ENCODE results near the gene NCOR1. TPM values are rescaled to one million over a fixed set of nuclear protein-coding genes. Genes with fewer than 3 reads are reported as not detected.
A peak's percentile ranks its signal among the peaks of the same experiment; 100 is the strongest.

NCOR1 gene
- total RNA-seq, 1 donor from 2014 or later, result 129 TPM

DNA sequence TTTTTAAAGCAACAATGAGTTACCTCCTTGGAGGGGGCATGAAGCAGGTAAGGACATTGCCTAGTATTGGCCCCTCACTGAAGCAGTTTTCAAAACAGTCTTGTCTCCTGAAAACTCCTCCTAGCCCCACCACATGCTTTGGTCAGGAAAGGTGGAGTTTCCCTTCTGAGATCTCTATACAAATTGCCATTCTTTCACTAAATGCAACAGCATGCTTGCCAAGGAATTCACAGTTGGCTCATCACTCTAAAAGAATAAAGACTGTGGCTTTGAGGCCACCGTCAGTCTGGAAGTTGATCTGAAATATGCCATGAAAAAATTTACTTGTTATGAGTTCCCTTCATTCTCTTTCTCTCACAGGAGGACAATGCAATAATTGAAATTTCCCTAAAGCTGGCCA is 211.5 kb downstream of the NCOR1 start:
- TF ChIP-seq, protein P1, sequence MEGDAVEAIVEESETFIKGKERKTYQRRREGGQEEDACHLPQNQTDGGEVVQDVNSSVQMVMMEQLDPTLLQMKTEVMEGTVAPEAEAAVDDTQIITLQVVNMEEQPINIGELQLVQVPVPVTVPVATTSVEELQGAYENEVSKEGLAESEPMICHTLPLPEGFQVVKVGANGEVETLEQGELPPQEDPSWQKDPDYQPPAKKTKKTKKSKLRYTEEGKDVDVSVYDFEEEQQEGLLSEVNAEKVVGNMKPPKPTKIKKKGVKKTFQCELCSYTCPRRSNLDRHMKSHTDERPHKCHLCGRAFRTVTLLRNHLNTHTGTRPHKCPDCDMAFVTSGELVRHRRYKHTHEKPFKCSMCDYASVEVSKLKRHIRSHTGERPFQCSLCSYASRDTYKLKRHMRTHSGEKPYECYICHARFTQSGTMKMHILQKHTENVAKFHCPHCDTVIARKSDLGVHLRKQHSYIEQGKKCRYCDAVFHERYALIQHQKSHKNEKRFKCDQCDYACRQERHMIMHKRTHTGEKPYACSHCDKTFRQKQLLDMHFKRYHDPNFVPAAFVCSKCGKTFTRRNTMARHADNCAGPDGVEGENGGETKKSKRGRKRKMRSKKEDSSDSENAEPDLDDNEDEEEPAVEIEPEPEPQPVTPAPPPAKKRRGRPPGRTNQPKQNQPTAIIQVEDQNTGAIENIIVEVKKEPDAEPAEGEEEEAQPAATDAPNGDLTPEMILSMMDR (conservative IDR thresholded peaks at IDR 0.05), result no peak
- Mint-ChIP-seq H3K27me3 (ENCODE audit: low read depth) (no peaks in the 10 kb centered on the region), H3K36me3 (ENCODE audit: low read depth) (peaks cover 59% of the 10 kb centered on the region), H3K4me3 (no peak overlapping the region), H3K27ac (ENCODE audit: unreplicated experiment) (no peak overlapping the region), H3K4me1 (peaks cover 22% of the 10 kb centered on the region), H3K9me3 (peaks cover 6% of the 10 kb centered on the region)
- no peak for DNase-seq (ENCODE audit: low read depth, low spot score)

DNA sequence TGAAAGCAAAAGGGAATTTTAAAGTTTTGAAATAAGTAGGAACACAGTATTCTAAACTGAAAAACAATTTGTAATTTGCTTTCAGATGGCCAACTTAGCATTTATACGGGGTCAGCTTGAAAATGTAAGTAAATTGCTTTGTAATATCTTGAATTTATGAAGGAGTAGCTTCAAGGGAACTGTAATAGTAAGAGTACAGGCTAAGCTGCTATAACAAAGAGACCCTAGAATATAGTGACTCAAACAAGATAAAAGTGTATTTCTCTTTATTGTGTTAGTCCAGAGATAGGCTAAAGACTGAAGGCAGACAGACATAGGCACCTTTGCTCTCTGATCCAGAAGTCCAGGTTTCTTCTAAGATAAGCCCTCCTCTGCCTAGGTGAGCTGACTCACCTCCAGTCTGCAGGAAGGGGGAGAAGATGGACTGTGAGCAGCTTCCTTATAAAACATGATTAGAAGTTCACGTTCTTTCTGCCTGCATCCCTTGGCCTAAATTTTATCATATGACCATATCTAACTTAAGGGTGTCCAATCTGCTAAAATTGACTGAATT is 212.6 kb downstream of the NCOR1 start:
- H3K36me3 Mint-ChIP-seq (ENCODE audit: low read depth), result peaks cover 50% of the 10 kb centered on the region
- no peaks in the 10 kb centered on the region for H3K27me3 Mint-ChIP-seq (ENCODE audit: low read depth)
- TF ChIP-seq, protein P1 (conservative IDR thresholded peaks at IDR 0.05), result no peak
- DNase-seq (ENCODE audit: low read depth, low spot score), result no peak
- peak overlapping the region; percentile 91 for H3K4me3 Mint-ChIP-seq
- H3K4me1 Mint-ChIP-seq, result peaks cover 29% of the 10 kb centered on the region
- H3K9me3 Mint-ChIP-seq, result peaks cover 6% of the 10 kb centered on the region
- H3K27ac Mint-ChIP-seq (ENCODE audit: unreplicated experiment), result no peak overlapping the region

DNA sequence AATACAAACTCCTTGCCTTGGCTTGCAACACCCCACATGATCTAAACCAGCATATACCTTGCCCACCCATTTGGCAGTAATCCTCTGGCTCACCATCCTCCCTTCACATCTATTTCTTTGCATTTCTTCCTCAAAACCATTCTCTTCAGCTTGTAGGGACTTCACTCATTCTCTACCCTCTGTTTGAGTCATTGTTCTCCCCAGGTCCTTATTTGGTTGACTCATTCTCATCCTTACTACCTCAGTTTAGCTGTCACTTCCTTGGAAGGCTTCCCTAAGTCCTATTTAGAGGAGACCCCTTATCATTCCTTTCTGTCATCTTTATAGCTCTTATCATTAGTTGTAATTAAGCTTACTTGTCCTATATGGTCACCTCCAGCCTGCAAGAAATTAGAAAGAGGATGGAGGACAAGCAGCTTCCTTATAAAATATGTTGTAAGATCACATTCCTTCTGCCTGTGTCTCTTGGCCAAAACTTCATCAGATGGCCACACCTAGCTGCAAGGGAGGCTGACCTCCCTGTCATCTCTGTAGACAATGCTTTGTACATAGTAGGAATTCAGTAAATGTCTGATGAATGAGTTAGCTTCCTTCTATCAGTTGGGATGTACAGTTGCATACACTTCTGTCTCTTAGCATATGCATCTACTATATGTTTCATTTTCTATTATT is 214.0 kb downstream of the NCOR1 start:
- Mint-ChIP-seq H3K4me1 (peaks cover 29% of the 10 kb centered on the region), H3K9me3 (peaks cover 6% of the 10 kb centered on the region), H3K27ac (ENCODE audit: unreplicated experiment) (peak overlapping the region; percentile 15), H3K27me3 (ENCODE audit: low read depth) (no peaks in the 10 kb centered on the region), H3K36me3 (ENCODE audit: low read depth) (peaks cover 45% of the 10 kb centered on the region), H3K4me3 (peak overlapping the region; percentile 91)
- TF ChIP-seq, protein P1 (conservative IDR thresholded peaks at IDR 0.05), result no peak
- DNase-seq (ENCODE audit: low read depth, low spot score), result no peak

DNA sequence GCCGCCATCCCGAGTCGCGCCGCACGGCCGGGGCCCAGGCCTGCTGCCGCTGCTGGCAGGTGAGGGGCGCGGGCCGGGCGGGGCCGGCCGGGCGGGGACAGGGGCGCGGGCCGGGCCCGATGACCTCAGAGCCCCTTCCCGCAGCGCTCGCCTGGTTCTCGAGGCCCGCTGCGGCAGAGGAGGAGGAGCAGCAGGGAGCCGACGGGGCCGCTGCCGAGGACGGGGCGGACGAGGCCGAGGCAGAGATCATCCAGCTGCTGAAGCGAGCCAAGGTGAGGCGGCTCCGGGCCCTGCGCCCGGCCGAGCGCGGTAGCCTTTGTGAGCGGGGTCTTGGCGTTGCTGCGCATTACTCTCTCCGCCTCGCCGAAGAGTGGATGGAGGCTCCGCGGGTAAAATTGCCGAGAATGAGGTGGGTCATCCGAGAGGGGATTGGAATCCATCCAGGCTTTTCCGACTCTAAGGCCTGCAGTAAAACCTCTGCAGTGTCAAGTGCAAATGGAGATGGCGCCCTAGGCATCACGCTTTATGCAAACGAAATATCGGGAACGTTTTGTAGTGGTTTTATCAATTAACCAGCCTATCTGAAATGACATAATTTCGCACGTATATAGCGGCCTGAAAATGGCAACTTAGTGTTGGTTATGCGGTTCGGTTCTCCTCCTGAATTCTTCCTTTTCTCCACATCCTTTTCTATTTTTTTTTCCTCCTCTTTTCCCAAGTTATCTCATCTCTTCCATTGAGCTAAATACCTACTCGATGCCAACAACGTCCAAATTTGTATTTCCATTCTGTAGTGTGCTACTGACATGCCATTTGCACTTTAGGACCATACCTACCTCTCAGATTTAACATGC is 215.1 kb downstream of the NCOR1 start:
- peaks cover 38% of the 10 kb centered on the region for H3K36me3 Mint-ChIP-seq (ENCODE audit: low read depth)
- TF ChIP-seq, protein P1 (conservative IDR thresholded peaks at IDR 0.05), result no peak
- peak overlapping the region; percentile 91 for H3K4me3 Mint-ChIP-seq
- H3K4me1 Mint-ChIP-seq, result peaks cover 29% of the 10 kb centered on the region
- H3K27me3 Mint-ChIP-seq (ENCODE audit: low read depth), result no peaks in the 10 kb centered on the region
- DNase-seq (ENCODE audit: low read depth, low spot score), result no peak
- peak overlapping the region; percentile 32 for H3K27ac Mint-ChIP-seq (ENCODE audit: unreplicated experiment)
- peaks cover 6% of the 10 kb centered on the region for H3K9me3 Mint-ChIP-seq

DNA sequence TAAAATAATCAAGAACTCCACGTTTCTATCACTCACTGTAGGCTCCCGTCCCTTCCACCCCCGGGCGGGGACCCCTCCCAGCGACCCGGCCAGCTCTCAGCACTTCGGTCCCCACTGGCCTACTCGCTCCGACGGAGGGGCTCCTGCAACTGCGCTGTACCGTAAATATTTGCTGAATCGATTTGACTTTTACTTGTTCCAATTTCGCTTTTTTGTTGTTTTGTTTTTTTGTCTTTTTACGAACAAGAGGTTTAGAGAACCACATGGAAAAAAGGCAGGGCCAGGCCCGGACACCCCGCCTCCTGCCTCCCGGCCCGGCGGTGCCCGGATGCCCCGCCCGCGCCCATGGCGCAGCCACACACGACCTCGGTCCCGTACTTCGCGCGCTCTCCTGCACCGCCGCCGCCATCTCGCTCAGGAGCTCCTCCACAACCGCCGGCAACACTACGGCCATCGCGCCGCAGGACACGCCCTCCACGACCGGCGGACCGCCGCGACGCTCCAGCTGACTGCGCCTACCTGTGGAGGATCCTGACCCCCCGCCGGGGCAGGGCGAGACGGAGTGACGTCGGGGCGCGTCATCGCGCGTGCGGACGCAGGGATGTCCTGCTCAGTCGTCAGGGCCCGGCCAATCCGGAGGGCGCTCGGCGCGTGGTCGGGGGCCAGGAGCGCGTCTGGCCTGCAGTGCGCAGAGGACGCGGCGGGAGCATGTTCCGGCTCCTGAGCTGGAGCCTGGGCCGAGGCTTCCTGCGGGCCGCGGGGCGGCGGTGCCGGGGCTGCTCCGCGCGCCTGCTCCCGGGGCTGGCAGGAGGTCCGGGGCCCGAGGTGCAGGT is 216.0 kb downstream of the NCOR1 start, which contains the start of the genes TTC19 and ZSWIM7:
TSS of gene TTC19 (plus strand) at position 684 of the 833 bp plus-strand sequence. CDS start at position 709, 25 bp downstream.
TSS of gene ZSWIM7 (minus strand) at position 564 of the 833 bp plus-strand sequence. CDS start at position 454, 110 bp downstream.
- H3K9me3 Mint-ChIP-seq, result peaks cover 6% of the 10 kb centered on the region
- H3K4me1 Mint-ChIP-seq, result peaks cover 29% of the 10 kb centered on the region
- peak; percentile 92 for DNase-seq (ENCODE audit: low read depth, low spot score)
- peak within 1 kb of the TSS; percentile 96 for H3K27ac Mint-ChIP-seq (ENCODE audit: unreplicated experiment)
- H3K27me3 Mint-ChIP-seq (ENCODE audit: low read depth), result no peaks in the 10 kb centered on the region
- peak within 1 kb of the TSS; percentile 93 for H3K4me3 Mint-ChIP-seq
- H3K36me3 Mint-ChIP-seq (ENCODE audit: low read depth), result peaks cover 30% of the 10 kb centered on the region
- TF ChIP-seq, protein P1 (conservative IDR thresholded peaks at IDR 0.05), result no peak

All from neural crest cell (in vitro differentiated cells).